ENCODE results near the gene ZNF57. TPM values are rescaled to one million over a fixed set of nuclear protein-coding genes. Genes with fewer than 3 reads are reported as not detected.
A peak's percentile ranks its signal among the peaks of the same experiment; 100 is the strongest.

The ZNF57 gene
- total and polyA plus RNA-seq, 9 of the 15 experiments (the other 6 are each of a cell fraction or from before 2014, with no cell fraction given): 3.9 to 13.5 (median 7.8) TPM

GRCh38 chr19:2945575-2946184, 45.0 kb downstream of the ZNF57 start (continued):
- TF ChIP-seq DIDO1 (tag; IDR thresholded peaks at IDR 0.05; ENCODE audit: low read depth) (no peak), TCF3 (CRISPR knock-in tag; IDR thresholded peaks at IDR 0.05) (no peak), TAL1 (IDR thresholded peaks at IDR 0.05) (no peak), XRCC4 (IDR thresholded peaks at IDR 0.05; ENCODE audit: extremely low read depth, insufficient read depth, insufficient read length) (no peak), TAF1 (IDR thresholded peaks at IDR 0.05; ENCODE audit: control insufficient read depth, extremely low read depth, insufficient read depth, low read length, severe bottlenecking) (no peak), L3MBTL2 (IDR thresholded peaks at IDR 0.05) (no peak), CTBP1 (IDR thresholded peaks at IDR 0.05; ENCODE audit: borderline replicate concordance) (no peak), DACH1 (IDR thresholded peaks at IDR 0.05; ENCODE audit: partially characterized antibody) (no peak), ZNF212 (CRISPR knock-in tag; IDR thresholded peaks at IDR 0.05) (no peak), PURB (CRISPR knock-in tag; IDR thresholded peaks at IDR 0.05; ENCODE audit: low read depth) (no peak), MYC (IDR thresholded peaks at IDR 0.05; ENCODE audit: low read depth, low read length) (no peak), MYC (CRISPR knock-in tag; IDR thresholded peaks at IDR 0.05; ENCODE audit: borderline replicate concordance, low read depth) (0 out of 2 replicates have a peak, but pooled peaks have one; percentile 71), ZNF398 (CRISPR knock-in tag; IDR thresholded peaks at IDR 0.05) (no peak), TRIM25 (IDR thresholded peaks at IDR 0.05; ENCODE audit: borderline replicate concordance) (no peak), EHMT2 (IDR thresholded peaks at IDR 0.05) (no peak), SMARCE1 (IDR thresholded peaks at IDR 0.05) (0 out of 2 replicates have a peak, but pooled peaks have one; percentile 23), NCOA4 (IDR thresholded peaks at IDR 0.05; ENCODE audit: partially characterized antibody) (no peak), ADNP (tag; IDR thresholded peaks at IDR 0.05) (peak; percentile 89), CREB3L1 (IDR thresholded peaks at IDR 0.05; ENCODE audit: borderline replicate concordance, low read depth) (no peak), CEBPZ (IDR thresholded peaks at IDR 0.05; ENCODE audit: borderline replicate concordance, low read depth, low read length) (no peak), ZFP30 (CRISPR knock-in tag; IDR thresholded peaks at IDR 0.05; ENCODE audit: borderline replicate concordance) (no peak)

All from K562 (cell line).